GM18951 (cell line): ENCODE measurements around the gene OR51L1.

Experiments used
- POLR2A ChIP-seq: IDR thresholded peaks from 4 replicates; pipeline ENCODE4 v1.6.1; 2011; ENCODE audit warnings: mild to moderate bottlenecking; ENCODE audit not compliant: insufficient read length, insufficient read depth; ENCODE audit errors: extremely low read depth
- in situ Hi-C: fragments of 300-500 bp; cut with MboI; formaldehyde crosslinking; loops from one replicate; pipeline ENCODE4 v1.12.0; 2022; ENCODE audit warnings: low sequenced_read_pairs, mixed read lengths, inconsistent platforms; ENCODE audit not compliant: unreplicated experiment

The OR51L1 gene

DNA sequence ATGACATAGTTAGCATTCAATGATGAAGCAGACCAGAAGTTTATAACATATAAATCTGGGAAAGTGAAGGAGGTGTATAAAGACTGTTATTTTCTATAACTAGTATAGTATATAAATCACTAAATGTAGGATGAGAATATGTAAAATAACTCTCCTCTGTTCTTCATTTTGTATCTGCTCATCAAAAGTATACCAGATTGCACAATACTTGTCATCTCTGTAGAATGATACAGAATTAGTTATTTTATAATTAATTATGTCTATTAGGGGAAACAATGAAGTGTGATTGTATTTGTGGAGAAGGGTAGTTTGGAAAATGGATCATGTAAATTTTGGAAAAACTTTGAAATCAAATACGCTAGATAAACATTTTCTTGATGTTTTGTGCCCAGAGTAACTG lies 18.4 kb downstream of the OR51L1 start:
- in situ Hi-C loops = no loop called here
- no peak for TF ChIP-seq POLR2A

DNA sequence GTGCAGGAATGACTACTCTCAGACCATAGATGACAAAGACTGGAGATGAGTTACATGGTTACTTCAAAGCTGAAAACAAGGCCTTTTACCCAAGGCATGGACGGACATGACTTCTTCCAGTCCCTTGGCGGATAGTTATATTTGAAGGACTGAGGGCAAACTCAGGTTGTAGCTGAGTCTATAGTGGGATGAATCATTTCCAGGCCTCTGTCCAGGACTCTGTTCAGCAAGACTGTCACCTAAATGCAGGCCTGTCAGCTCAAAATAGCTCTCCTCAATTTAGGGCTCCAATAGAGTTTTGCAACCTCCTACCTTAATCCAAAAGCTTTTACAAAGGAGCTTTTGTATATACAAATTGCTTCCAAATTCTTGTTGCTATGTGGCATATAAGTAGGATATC lies 27.3 kb downstream of the OR51L1 start:
- TF ChIP-seq POLR2A = no peak
- in situ Hi-C loops = no loop called here

DNA sequence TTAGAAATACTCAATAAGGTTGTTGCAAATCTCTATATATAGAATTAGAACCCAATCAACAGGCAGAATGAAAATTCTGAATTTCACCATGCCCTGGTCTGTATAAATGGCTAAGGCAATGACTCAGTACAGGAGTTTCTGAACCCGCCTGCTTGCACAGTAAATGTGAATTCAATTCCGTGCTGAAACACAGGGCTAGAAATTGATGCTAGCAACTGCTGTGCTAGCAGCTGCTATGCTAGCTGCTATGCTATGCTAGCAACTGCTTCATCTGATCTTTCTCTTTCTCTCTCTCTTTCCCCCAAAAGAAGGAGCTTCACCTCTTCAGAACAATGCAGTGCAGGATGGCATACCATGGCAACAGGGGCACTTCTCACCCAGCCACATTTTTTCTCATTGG lies 42.0 kb downstream of the OR51L1 start:
- in situ Hi-C loops = no loop called here
- no peak for TF ChIP-seq POLR2A

DNA sequence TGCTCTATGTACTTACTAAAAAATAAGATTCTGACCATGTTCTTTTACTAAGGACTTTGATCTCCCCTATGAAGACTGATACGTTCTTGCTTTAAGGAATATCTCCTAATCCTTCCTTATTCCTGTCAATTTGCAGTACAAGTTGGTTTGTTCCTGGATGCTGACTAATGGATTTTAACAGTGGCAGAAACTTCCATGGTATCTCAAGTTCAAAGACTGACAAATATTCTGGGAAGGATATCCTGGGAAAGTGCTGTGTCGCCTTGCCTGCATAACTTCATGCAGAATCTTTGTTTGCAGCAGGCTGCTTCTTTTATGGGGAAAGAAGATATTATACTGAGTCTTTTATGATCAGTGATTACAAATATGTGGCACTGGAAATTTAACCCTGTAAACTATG lies 43.3 kb downstream of the OR51L1 start:
- in situ Hi-C loops = no loop called here

DNA sequence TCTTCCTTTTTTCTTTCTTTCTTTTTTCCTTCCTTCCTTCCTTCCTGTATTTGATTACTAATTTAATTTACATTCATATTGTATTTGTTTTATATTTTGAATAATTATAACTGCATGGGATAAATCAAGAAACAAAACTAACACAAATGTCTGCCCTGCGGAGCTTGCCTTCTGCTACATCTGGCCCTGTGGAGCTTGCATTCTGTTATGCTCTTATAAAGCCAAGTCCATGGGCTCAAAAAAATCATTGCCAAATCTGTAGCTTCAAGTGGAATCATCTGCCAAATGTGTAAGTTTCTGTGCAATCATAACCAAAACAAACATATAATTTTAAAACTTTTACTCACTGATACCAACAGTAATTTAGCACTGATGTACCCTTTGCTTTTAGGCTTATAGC lies 43.7 kb downstream of the OR51L1 start:
- no peak for TF ChIP-seq POLR2A
- in situ Hi-C loops = no loop called here

More for the DNA sequence above, 43.3 kb downstream of the OR51L1 start:
- no peak for TF ChIP-seq POLR2A

DNA sequence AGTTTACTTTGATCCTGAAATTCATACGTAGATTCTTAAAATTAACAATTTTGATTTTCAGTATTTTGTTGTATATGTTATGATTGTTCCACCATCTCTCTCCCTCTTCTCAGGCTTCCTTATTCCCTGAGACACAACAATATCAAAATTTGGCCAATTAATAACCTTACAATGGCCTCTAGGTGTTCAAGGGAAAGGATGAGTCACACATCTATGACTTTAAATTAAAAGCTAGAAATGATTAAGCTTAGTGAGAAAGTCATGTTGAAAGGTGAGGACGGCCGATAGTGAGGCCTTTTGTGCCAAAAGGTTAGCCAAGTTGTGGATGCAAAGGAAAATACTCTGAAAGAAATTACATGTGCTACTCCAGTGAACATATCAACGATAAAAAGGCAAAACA lies 46.2 kb downstream of the OR51L1 start:
- in situ Hi-C loops = no loop called here
- TF ChIP-seq POLR2A = no peak

DNA sequence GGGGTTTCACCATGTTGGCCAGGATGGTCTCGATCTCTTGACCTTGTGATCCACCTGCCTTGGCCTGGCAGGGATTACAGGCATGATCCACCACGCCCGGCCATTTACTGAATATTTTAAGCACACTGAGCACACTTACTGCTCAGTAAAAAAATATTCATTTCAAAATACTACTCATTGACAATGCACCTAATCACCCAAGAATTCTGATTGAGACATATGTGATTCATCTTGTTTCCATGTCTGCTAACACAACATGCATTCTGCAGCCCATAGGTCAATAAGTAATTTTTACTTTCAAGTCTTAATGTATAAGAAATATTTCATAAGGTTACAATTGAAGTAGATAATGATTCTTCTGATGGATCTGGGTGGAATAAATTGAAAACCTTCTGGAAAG lies 47.4 kb downstream of the OR51L1 start:
- in situ Hi-C loops = no loop called here
- TF ChIP-seq POLR2A = no peak

DNA sequence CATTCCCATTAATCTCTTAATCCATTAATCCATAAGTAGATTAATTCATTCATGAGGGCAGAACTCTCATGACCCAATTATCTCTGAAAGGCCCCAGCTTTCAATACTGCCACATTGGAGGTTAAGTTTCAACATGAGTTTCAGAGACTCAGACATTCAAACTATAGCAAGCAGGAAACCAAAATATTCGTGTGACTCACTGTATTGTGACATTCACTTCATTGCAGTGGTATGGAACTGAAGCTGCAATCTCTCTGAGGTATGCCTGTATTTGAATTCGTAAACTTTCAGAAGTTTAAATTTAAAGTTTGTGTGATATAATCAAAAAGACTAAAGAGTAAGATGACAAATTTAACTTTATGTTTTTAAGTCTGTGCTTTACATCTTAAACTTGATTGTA lies 48.7 kb downstream of the OR51L1 start:
- TF ChIP-seq POLR2A = no peak
- in situ Hi-C loops = no loop called here

DNA sequence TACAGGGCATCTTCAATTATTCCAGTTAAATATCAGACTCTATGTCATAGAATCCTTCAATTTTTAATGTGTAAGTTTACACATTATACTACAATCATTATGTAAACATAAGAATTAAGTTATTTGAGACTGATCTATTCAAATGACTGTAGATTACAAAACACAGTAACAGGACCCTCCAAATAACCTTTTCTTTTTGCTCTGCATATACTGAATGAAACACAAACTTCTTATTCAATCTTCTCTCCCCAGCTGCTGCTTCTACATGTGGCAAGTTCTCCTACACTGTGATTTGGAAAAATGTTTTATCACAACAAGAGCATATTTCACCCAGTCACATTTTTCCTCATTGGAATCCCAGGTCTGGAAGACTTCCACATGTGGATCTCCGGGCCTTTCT lies 51.6 kb downstream of the OR51L1 start, which contains the start of gene OR52J3:
Gene OR52J3, plus strand, starts transcription at position 301 of the 400 bp plus-strand sequence. Its CDS starts 0 bp downstream, at position 301.
- TF ChIP-seq POLR2A = no peak
- in situ Hi-C loops = no loop called here

DNA sequence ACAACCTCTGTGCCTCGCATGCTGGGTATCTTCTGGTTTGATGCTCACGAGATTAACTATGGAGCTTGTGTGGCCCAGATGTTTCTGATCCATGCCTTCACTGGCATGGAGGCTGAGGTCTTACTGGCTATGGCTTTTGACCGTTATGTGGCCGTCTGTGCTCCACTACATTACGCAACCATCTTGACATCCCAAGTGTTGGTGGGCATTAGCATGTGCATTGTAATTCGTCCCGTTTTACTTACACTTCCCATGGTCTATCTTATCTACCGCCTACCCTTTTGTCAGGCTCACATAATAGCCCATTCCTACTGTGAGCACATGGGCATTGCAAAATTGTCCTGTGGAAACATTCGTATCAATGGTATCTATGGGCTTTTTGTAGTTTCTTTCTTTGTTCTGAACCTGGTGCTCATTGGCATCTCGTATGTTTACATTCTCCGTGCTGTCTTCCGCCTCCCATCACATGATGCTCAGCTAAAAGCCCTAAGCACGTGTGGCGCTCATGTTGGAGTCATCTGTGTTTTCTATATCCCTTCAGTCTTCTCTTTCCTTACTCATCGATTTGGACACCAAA lies 52.2 kb downstream of the OR51L1 start:
- no peak for TF ChIP-seq POLR2A
- in situ Hi-C loops = no loop called here
